Left lung (tissue), 10 donors: ENCODE results near the gene GNB3. TPM values are rescaled to one million over a fixed set of nuclear protein-coding genes. Genes with fewer than 3 reads are reported as not detected.

Source experiments
- ATAC-seq: fragments of 200-7000 bp; cut with Tn5 transposase; one replicate; pipeline ENCODE4 v1.9.1; 2020; ENCODE audit warnings: moderate library complexity
- DNase-seq, 4 donors: peaks; one replicate each; pipeline ENCODE4 v3.0.0-alpha.2; 2013 to 2020
- H3K27ac ChIP-seq, 2 donors: fragments of 200-600 bp; sonication (generic) in 1 of 2; one replicate each; pipeline versions ENCODE4 v1.5.0 to v1.8.0; 2020 to 2021
- H3K27me3 ChIP-seq, 2 donors: fragments of 200-600 bp; sonication (generic) in 1 of 2; one replicate each; pipeline versions ENCODE4 v1.5.0 to v1.8.0; 2020 to 2021
- H3K36me3 ChIP-seq, 2 donors: fragments of 200-600 bp; sonication (generic) in 1 of 2; one replicate each; pipeline versions ENCODE4 v1.5.0 to v1.8.0; 2020 to 2021
- H3K4me1 ChIP-seq, 2 donors: fragments of 200-600 bp; one replicate each; pipeline ENCODE4 v1.8.0; 2021
- H3K4me3 ChIP-seq, 2 donors: fragments of 200-600 bp; sonication (generic) in 1 of 2; one replicate each; pipeline versions ENCODE4 v1.5.0 to v1.8.0; 2020 to 2021; ENCODE audit warnings: mild to moderate bottlenecking in 1 of 2
- H3K9me3 ChIP-seq, 2 donors: fragments of 200-600 bp; sonication (generic) in 1 of 2; one replicate each; pipeline versions ENCODE4 v1.5.0 to v1.8.0; 2020 to 2021
- intact Hi-C, 2 donors: fragments of 100-400 bp; cut with DNase I; formaldehyde crosslinking; loops; one replicate each; pipeline versions ENCODE4 v1.11.2 to v1.14.2; 2022
- polyA plus RNA-seq, 6 donors: library from polyadenylated mRNA; unstranded; fragments of 120-200 nt; gene quantifications; one replicate each; pipeline ENCODE4 v1.2.1, GENCODE V29; 2013; ENCODE audit not compliant: insufficient read length in 6 of 6
- total RNA-seq, 2 donors: library from RNA; stranded (reverse); fragmentation: NEBNext Ultra II Directional; extraction: Animal tissue kit (Norgen Biotek cat#: 25700); gene quantifications; one replicate each; pipeline ENCODE4 v1.2.1, GENCODE V29; 2021
- TF ChIP-seq, protein P1 (sequence below), 2 donors: fragments of 200-600 bp; sonication (generic) in 1 of 2; IDR thresholded peaks; one replicate each; pipeline versions ENCODE4 v1.5.0 to v1.8.0; 2021; ENCODE audit warnings: antibody characterized with exemption in 2 of 2
- donor health status: DM: no; HTN: yes; CAD: no.
- donor health status: DM: no; HTN: no; CAD: no.

The GNB3 gene
- total and polyA plus RNA-seq, 8 donors, result 2.0 to 7.2 (median 5.0) TPM

GRCh38 chr12:6851921-6852650, 11.4 kb downstream of the GNB3 start, which contains the start of gene USP5:
Gene USP5, plus strand, starts transcription at chr12:6852150. Its CDS starts 30 bp downstream, at chr12:6852180.
- Histone ChIP-seq H3K27ac (peak within 1 kb of the TSS; percentile 95 to 96), H3K4me3 (peak within 1 kb of the TSS; percentile 55 to 62), H3K4me1 (peaks cover 11 to 29% of the 10 kb centered on the region in 2 donors), H3K36me3 (peaks cover 0 to 21% of the 10 kb centered on the region in 2 donors), H3K27me3 (no peaks in the 10 kb centered on the region), H3K9me3 (no peaks in the 10 kb centered on the region)
- DNase-seq, result peak; percentile 99 to 100 (median 100)
- intact Hi-C loops, result no loop called here
- TF ChIP-seq, protein P1, sequence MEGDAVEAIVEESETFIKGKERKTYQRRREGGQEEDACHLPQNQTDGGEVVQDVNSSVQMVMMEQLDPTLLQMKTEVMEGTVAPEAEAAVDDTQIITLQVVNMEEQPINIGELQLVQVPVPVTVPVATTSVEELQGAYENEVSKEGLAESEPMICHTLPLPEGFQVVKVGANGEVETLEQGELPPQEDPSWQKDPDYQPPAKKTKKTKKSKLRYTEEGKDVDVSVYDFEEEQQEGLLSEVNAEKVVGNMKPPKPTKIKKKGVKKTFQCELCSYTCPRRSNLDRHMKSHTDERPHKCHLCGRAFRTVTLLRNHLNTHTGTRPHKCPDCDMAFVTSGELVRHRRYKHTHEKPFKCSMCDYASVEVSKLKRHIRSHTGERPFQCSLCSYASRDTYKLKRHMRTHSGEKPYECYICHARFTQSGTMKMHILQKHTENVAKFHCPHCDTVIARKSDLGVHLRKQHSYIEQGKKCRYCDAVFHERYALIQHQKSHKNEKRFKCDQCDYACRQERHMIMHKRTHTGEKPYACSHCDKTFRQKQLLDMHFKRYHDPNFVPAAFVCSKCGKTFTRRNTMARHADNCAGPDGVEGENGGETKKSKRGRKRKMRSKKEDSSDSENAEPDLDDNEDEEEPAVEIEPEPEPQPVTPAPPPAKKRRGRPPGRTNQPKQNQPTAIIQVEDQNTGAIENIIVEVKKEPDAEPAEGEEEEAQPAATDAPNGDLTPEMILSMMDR (IDR thresholded peaks at IDR 0.05), result peak in 1 of 2 donors; percentile 22
- ATAC-seq, result peak; percentile 89

- ATAC-seq (no peak), DNase-seq (peak in 1 of 4 donors; percentile 55)
- H3K9me3 ChIP-seq, result no peaks in the 10 kb centered on the region
- H3K27ac ChIP-seq, result peak overlapping the region; percentile 95 to 96
- peaks cover 11 to 29% of the 10 kb centered on the region in 2 donors for H3K4me1 ChIP-seq
- H3K36me3 ChIP-seq, result peaks cover 0 to 28% of the 10 kb centered on the region in 2 donors
- H3K4me3 ChIP-seq, result peak overlapping the region; percentile 55 to 62
- H3K27me3 ChIP-seq, result no peaks in the 10 kb centered on the region
- TF ChIP-seq, protein P1 (IDR thresholded peaks at IDR 0.05), result no peak
- intact Hi-C loops, result no loop called here
Observed at GRCh38 chr12:6852651-6853354, 12.1 kb downstream of the GNB3 start.

GRCh38 chr12:6853626-6854025, 12.9 kb downstream of the GNB3 start:
- Histone ChIP-seq H3K27ac (peak overlapping the region; percentile 95 to 96), H3K36me3 (peaks cover 0 to 36% of the 10 kb centered on the region in 2 donors), H3K4me3 (peak overlapping the region in 1 of 2 donors; percentile 62), H3K27me3 (no peaks in the 10 kb centered on the region), H3K9me3 (no peaks in the 10 kb centered on the region), H3K4me1 (peaks cover 11 to 29% of the 10 kb centered on the region in 2 donors)
- DNase-seq (no peak), ATAC-seq (no peak)
- TF ChIP-seq, protein P1 (IDR thresholded peaks at IDR 0.05), result no peak
- intact Hi-C loops, result no loop called here

DNA sequence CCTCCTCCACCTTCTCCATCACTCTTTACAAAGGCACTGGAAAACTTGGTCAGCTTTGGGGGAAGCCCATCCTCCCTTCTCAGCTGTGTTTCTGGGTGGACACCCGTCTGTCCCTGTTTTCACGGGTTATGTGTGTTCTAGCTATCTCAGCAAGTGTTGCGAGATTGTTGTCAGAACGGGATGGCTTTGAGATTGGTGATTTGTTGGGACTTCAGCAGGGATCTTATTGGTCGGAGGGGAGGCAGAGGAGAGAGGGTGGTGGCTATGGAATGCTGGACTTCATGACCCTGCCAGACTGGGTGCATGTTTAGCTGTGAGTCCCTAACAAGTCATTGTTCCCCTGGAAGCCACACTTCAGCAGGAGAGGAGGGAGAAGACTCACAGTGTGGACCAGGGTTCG, 13.3 kb downstream of the GNB3 start:
- intact Hi-C loops, result no loop called here
- Histone ChIP-seq H3K9me3 (no peaks in the 10 kb centered on the region), H3K4me3 (no peak overlapping the region), H3K27ac (no peak overlapping the region), H3K36me3 (peaks cover 0 to 40% of the 10 kb centered on the region in 2 donors), H3K27me3 (no peaks in the 10 kb centered on the region), H3K4me1 (peaks cover 11 to 29% of the 10 kb centered on the region in 2 donors)
- ATAC-seq (no peak), DNase-seq (no peak)
- TF ChIP-seq, protein P1 (IDR thresholded peaks at IDR 0.05), result no peak

GRCh38 chr12:6855322-6855721, 14.6 kb downstream of the GNB3 start:
- Histone ChIP-seq H3K27me3 (no peaks in the 10 kb centered on the region), H3K27ac (no peak overlapping the region), H3K4me1 (peaks cover 11 to 24% of the 10 kb centered on the region in 2 donors), H3K9me3 (no peaks in the 10 kb centered on the region), H3K36me3 (peaks cover 0 to 53% of the 10 kb centered on the region in 2 donors), H3K4me3 (no peak overlapping the region)
- intact Hi-C loops, result no loop called here
- ATAC-seq (no peak), DNase-seq (no peak)
- TF ChIP-seq, protein P1 (IDR thresholded peaks at IDR 0.05), result no peak
